Spleen (tissue), 11 donors: ENCODE data around the gene TENT5C. TPM values are rescaled to one million over a fixed set of nuclear protein-coding genes. Genes with fewer than 3 reads are reported as not detected.

Source experiments
- DNase-seq: peaks from one replicate; pipeline ENCODE4 v3.0.0-alpha.2; 2020
- H3K27ac ChIP-seq, 8 donors: fragments of 200-600 bp; sonication (generic) in 7 of 8; 1 replicate in 4 of 8; 2 replicates in 4 of 8; pipeline versions ENCODE4 v1.5.0 to v1.8.0; 2016 to 2021; ENCODE audit warnings: inconsistent platforms in 4 of 8, mild to moderate bottlenecking in 4 of 8, moderate library complexity in 1 of 8
- H3K27me3 ChIP-seq, 7 donors: fragments of 200-600 bp; sonication (generic) in 6 of 7; replicated peaks in 1 of 7; 1 replicate in 4 of 7; 2 replicates in 3 of 7; pipeline versions ENCODE4 v1.5.0 to v1.8.0; 2016 to 2021; ENCODE audit warnings: inconsistent platforms in 3 of 7, mild to moderate bottlenecking in 1 of 7
- H3K36me3 ChIP-seq, 6 donors: fragments of 200-600 bp; sonication (generic) in 5 of 6; 1 replicate in 4 of 6; 2 replicates in 2 of 6; pipeline versions ENCODE4 v1.5.0 to v1.8.0; 2016 to 2021; ENCODE audit warnings: inconsistent platforms in 2 of 6
- H3K4me1 ChIP-seq, 6 donors: fragments of 200-600 bp; sonication (generic) in 5 of 6; 1 replicate in 3 of 6; 2 replicates in 3 of 6; pipeline versions ENCODE4 v1.5.0 to v1.8.0; 2016 to 2021; ENCODE audit warnings: inconsistent platforms in 3 of 6
- H3K4me3 ChIP-seq, 8 donors: fragments of 200-600 bp; sonication (generic) in 7 of 8; 1 replicate in 4 of 8; 2 replicates in 4 of 8; pipeline versions ENCODE4 v1.5.0 to v1.8.0; 2016 to 2021; ENCODE audit warnings: inconsistent platforms in 4 of 8, mild to moderate bottlenecking in 4 of 8, moderate library complexity in 2 of 8
- H3K9me3 ChIP-seq, 8 donors: fragments of 200-600 bp; sonication (generic) in 7 of 8; 1 replicate in 4 of 8; 2 replicates in 4 of 8; pipeline versions ENCODE4 v1.5.0 to v1.8.0; 2016 to 2021; ENCODE audit warnings: inconsistent platforms in 4 of 8
- CTCF ChIP-seq, 11 experiments: fragments of 200-600 bp in 7 of 11; fragments of 450-650 bp in 4 of 11; sonication (generic) in 4 of 11; IDR thresholded peaks in 8 of 11; conservative IDR thresholded peaks in 3 of 11; 1 replicate in 7 of 11; 2 replicates in 4 of 11; pipeline versions ENCODE4 v1.4.0 to v1.8.0; 2016 to 2021; ENCODE audit warnings: antibody characterized with exemption in 11 of 11, inconsistent platforms in 4 of 11, mild to moderate bottlenecking in 1 of 11
- POLR2A ChIP-seq, 3 donors: fragments of 450-650 bp; IDR thresholded peaks; one replicate each; pipeline ENCODE4 v1.5.1; 2017; ENCODE audit warnings: antibody characterized with exemption in 3 of 3, mild to moderate bottlenecking in 1 of 3
- POLR2AphosphoS5 ChIP-seq, 3 donors: sonication (generic); formaldehyde crosslinking; IDR thresholded peaks; one replicate each; pipeline ENCODE4 v1.5.1; 2017; ENCODE audit warnings: antibody characterized with exemption in 3 of 3
- WGBS, 5 donors: extraction: QIAGEN DNeasy Blood & Tissue Kit in 3 of 5; methylation state at CpG; one replicate each; pipeline versions ENCODE4 v1.1.5 to v1.1.7; 2013 to 2018; 5-methylcytosine and 5-hydroxymethylcytosine counted together
- intact Hi-C: fragments of 100-400 bp; cut with DNase I; formaldehyde crosslinking; loops from one replicate; pipeline ENCODE4 v1.15.0; 2023; ENCODE audit warnings: low total_unique reads
- polyA plus RNA-seq, 3 donors: library from polyadenylated mRNA; stranded (reverse); fragments of 200-250 nt; gene quantifications; one replicate each; pipeline ENCODE4 v1.2.1, GENCODE V29; 2013
- total RNA-seq, 7 donors: library from RNA; depleted of rRNA in 3 of 7; stranded (reverse); fragments of >200 nt in 3 of 7; fragmentation: NEBNext Ultra II Directional in 4 of 7; extraction: Animal tissue kit (Norgen Biotek cat#: 25700) in 4 of 7; gene quantifications; one replicate each; pipeline versions ENCODE4 v1.1.0 to v1.2.1, GENCODE V29; 2016 to 2021
- donor health status: healthy with polysubstance abuse.
- donor health status: DM: no; HTN: no; CAD: no; lungs with moderate emphysema.
- donor health status: DM: no; HTN: no; CAD: no.
- donor health status: Bipolar disorder and iron deficiency.
- donor health status: healthy.
- donor health status: DM: no; HTN: no; CAD: no.
- donor health status: DM: yes; HTN: yes; CAD: no.

TENT5C gene
- total and polyA plus RNA-seq, 10 donors = 5.6 to 181 (median 37.0) TPM

GRCh38 chr1:117674521-117675400 is 68.9 kb downstream of the TENT5C start:
- intact Hi-C loops = loop anchor here (5.0 kb wide), 2 partner anchors 67 to 137 kb away; partner anchors contain the start of gene TENT5C
- peak overlapping the region in 1 of 8 donors; percentile 15 for H3K27ac ChIP-seq

GRCh38 chr1:117675907-117676430 is 70.1 kb downstream of the TENT5C start:
- intact Hi-C loops = no loop called here
- no peak for DNase-seq
- Histone ChIP-seq H3K27me3 (no peaks in the 10 kb centered on the region), H3K27ac (no peak overlapping the region), H3K4me1 (peaks cover 0 to 26% (median 16%) of the 10 kb centered on the region in 6 donors), H3K9me3 (no peaks in the 10 kb centered on the region), H3K36me3 (no peaks in the 10 kb centered on the region), H3K4me3 (no peak overlapping the region)
- no peak for TF ChIP-seq POLR2AphosphoS5 (IDR thresholded peaks at IDR 0.05)
- TF ChIP-seq CTCF (IDR thresholded peaks at IDR 0.05 in 8 of 11, conservative IDR thresholded peaks at IDR 0.05 in 3 of 11) = no peak
- TF ChIP-seq POLR2A (IDR thresholded peaks at IDR 0.05) = no peak
- WGBS, 5 donors = 73 to 86% (median 76%) methylated on average over 3 of the region's 3 CpGs

More at GRCh38 chr1:117674521-117675400, 68.9 kb downstream of the TENT5C start:
- H3K27me3 ChIP-seq = no peaks in the 10 kb centered on the region
- 65 to 75% (median 66%) methylated on average over 10 of the region's 10 CpGs for WGBS, 5 donors
- H3K4me3 ChIP-seq = no peak overlapping the region
- no peak for DNase-seq
- TF ChIP-seq CTCF (IDR thresholded peaks at IDR 0.05 in 8 of 11, conservative IDR thresholded peaks at IDR 0.05 in 3 of 11) = peak; percentile 19 to 71 (median 57)
- peak in 1 of 3 donors; percentile 39 for TF ChIP-seq POLR2AphosphoS5 (IDR thresholded peaks at IDR 0.05)
- TF ChIP-seq POLR2A (IDR thresholded peaks at IDR 0.05) = no peak
- peaks cover 0 to 38% (median 24%) of the 10 kb centered on the region in 6 donors for H3K4me1 ChIP-seq
- H3K36me3 ChIP-seq = no peaks in the 10 kb centered on the region
- no peaks in the 10 kb centered on the region for H3K9me3 ChIP-seq

GRCh38 chr1:117676615-117677130 is 70.8 kb downstream of the TENT5C start:
- Histone ChIP-seq H3K27ac (no peak overlapping the region), H3K9me3 (no peaks in the 10 kb centered on the region), H3K4me3 (no peak overlapping the region), H3K36me3 (no peaks in the 10 kb centered on the region), H3K4me1 (peaks cover 0 to 19% (median 11%) of the 10 kb centered on the region in 6 donors), H3K27me3 (no peaks in the 10 kb centered on the region)
- intact Hi-C loops = no loop called here
- 85 to 89% (median 86%) methylated on average over 7 of the region's 7 CpGs for WGBS, 5 donors
- no peak for DNase-seq
- TF ChIP-seq POLR2A (IDR thresholded peaks at IDR 0.05) = no peak
- no peak for TF ChIP-seq CTCF (IDR thresholded peaks at IDR 0.05 in 8 of 11, conservative IDR thresholded peaks at IDR 0.05 in 3 of 11)
- no peak for TF ChIP-seq POLR2AphosphoS5 (IDR thresholded peaks at IDR 0.05)

Other genes with a start within 250 kb of the TENT5C start
- gene MAN1A2, start 238.6 kb upstream of the TENT5C start, total RNA-seq = 10 to 100 TPM; 38.3 to 52.4 (median 46.0) TPM
- 1 to 10 TPM; 4.1 to 5.5 (median 4.8) TPM for gene MAN1A2, start 238.6 kb upstream of the TENT5C start, polyA plus RNA-seq